Natural killer cell treated with Interleukin-12 subunit alpha and Interleukin-12 subunit beta and Interleukin-15 and Interleukin-18, amount 100 ng/mL, for 72 hours (primary cell): ENCODE results near the gene DDX39B. TPM values are rescaled to one million over a fixed set of nuclear protein-coding genes. Genes with fewer than 3 reads are reported as not detected.
"Not testable (repeated sequence)": the region's sequence is repeated elsewhere in the genome, so short reads cannot be mapped to it uniquely, and the experiment has no call there.

Experiments used
- ATAC-seq, 2 donors: fragments of 150-1000 bp; cut with Tn5 transposase in 1 of 2; sonication (Bioruptor Pico), chemical (Tn5 transposase) in 1 of 2; 2 replicates each; pipeline ENCODE4 v1.10.0; 2021
- DNase-seq: peaks from one replicate; pipeline ENCODE4 v3.0.0; 2022; ENCODE audit warnings: low spot score
- H3K27ac Mint-ChIP-seq, 2 donors: 1 replicate in 1 of 2; 2 replicates in 1 of 2; pipeline ENCODE4 v1.8.0; 2022; ENCODE audit warnings: mixed read lengths in 2 of 2, mild to moderate bottlenecking in 1 of 2, moderate library complexity in 1 of 2
- H3K27me3 Mint-ChIP-seq, 2 donors: 1 replicate in 1 of 2; 2 replicates in 1 of 2; pipeline ENCODE4 v1.8.0; 2022; ENCODE audit warnings: mixed read lengths in 2 of 2
- H3K36me3 Mint-ChIP-seq: one replicate; pipeline ENCODE4 v1.8.0; 2022; ENCODE audit warnings: mixed read lengths
- H3K4me1 Mint-ChIP-seq, 2 donors: 1 replicate in 1 of 2; 2 replicates in 1 of 2; pipeline ENCODE4 v1.8.0; 2022; ENCODE audit warnings: low read depth in 2 of 2, mixed read lengths in 2 of 2, mild to moderate bottlenecking in 1 of 2
- H3K4me3 Mint-ChIP-seq: one replicate; pipeline ENCODE4 v1.8.0; 2022; ENCODE audit warnings: mixed read lengths
- H3K9me3 Mint-ChIP-seq: 2 replicates; pipeline ENCODE4 v1.8.0; 2022; ENCODE audit warnings: mixed read lengths
- total RNA-seq, 2 donors: library from RNA; stranded (reverse); gene quantifications; one replicate each; pipeline ENCODE4 v1.2.3, GENCODE V29; 2022

The DDX39B gene
- total RNA-seq, 2 donors from 2014 or later, result 469 to 713 TPM

DNA sequence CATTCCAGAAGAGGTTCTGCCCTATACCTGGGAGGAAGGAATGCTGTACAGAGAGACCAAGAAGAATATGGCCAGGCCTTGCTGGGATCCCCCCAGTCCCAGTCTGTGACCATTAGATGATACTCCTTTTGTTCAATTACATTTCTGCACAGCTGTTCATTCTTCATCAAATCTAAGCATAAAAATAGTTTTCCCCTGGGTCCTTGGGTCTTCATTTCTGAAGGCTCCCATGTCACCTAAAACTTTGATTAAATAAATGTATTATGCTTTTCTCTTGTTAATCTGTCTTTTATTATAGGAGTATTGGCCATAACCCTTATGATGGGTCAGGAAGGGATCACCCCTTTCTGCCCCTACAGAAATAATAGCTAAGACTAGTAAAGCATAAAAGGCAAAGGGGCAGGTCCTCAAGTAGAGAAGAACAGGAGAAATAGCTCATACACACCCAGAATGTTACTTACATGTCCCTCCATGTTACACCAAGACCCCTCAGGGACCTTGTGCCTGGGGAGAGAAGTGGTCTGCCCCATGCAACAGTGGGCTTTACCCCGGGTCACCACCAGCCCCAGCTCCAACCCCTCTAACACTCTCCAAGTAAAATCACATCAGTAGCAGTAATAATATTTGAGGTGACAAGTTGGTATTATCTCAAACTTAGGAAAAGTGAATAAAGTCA is 28.2 kb upstream of the DDX39B start:
- Mint-ChIP-seq H3K36me3 (no peaks in the 10 kb centered on the region), H3K27ac (peak overlapping the region in 1 of 2 donors; percentile 88), H3K27me3 (no peaks in the 10 kb centered on the region), H3K4me3 (peak overlapping the region; percentile 69), H3K4me1 (peaks cover 70 to 79% of the 10 kb centered on the region in 2 donors), H3K9me3 (no peaks in the 10 kb centered on the region)
- ATAC-seq (no peak), DNase-seq (no peak)

DNA sequence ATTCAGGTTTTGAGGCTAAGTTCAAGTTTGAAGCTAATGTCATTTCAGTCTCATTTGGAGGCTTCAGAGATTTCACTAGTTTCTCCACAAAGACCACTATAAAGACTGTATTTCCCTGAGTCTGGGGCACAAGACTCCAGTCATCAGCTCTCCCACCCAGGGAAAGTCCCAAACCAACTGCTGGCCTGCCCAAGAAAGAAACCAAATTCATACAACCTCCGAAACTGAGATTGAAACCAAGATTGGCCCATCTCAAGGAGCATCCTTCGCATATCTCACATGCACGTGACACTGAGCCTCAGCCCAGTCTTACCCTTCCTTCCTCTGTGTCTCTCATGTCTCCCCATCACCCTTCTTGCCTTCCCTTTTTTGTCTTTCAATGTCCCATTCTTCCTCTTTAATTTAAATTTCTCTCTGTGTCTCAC is 26.7 kb upstream of the DDX39B start:
- Mint-ChIP-seq H3K27me3 (no peaks in the 10 kb centered on the region), H3K27ac (peak overlapping the region; percentile 87 to 88), H3K36me3 (peaks cover 4% of the 10 kb centered on the region), H3K9me3 (no peaks in the 10 kb centered on the region), H3K4me3 (peak overlapping the region; percentile 86), H3K4me1 (peaks cover 66 to 78% of the 10 kb centered on the region in 2 donors)
- peak; percentile 77 to 86 for ATAC-seq
- DNase-seq, result peak; percentile 88

DNA sequence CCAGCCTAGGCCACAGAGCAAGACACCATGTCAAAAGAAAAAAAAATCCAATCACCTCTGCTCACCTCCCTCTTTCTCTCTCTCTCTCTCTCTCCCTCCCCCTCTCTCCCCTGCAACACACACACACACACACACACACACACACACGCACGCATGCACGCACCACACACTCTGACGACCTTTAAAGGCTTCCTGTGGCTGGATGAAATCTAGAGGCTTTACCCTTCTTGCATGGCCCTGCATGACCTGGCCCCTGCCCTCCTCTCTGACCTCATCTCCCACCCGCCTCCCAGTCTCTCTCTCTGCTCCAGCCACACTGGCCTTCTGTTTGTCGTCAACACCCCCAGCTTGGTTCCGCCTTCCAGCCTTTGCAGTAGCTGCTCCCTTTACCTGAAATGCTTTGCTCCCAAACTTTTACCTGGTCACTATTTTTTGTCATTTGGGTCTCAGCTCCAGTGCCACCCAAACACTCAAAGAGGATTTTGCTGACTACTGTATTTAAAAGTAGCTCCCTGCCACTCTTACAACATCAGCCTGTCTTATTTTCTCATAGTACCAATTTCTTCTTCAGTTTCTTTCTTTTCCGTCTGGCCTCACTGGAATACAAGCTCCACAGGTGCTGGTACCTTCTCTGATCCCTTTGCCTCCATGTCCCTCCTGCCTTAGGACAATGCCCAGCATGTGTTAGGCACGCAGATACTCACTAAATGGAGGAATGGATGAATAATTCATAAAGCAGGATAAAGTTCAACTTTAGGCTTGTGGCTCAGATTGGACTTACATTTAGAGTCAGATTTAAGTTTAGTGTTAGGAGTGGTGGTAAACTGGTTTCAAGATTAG is 25.9 kb upstream of the DDX39B start:
- Mint-ChIP-seq H3K4me1 (peaks cover 65 to 76% of the 10 kb centered on the region in 2 donors), H3K27ac (peak overlapping the region; percentile 87 to 88), H3K36me3 (peaks cover 4% of the 10 kb centered on the region), H3K9me3 (no peaks in the 10 kb centered on the region), H3K4me3 (peak overlapping the region; percentile 86), H3K27me3 (no peaks in the 10 kb centered on the region)
- peak; percentile 28 to 52 for ATAC-seq
- no peak for DNase-seq

DNA sequence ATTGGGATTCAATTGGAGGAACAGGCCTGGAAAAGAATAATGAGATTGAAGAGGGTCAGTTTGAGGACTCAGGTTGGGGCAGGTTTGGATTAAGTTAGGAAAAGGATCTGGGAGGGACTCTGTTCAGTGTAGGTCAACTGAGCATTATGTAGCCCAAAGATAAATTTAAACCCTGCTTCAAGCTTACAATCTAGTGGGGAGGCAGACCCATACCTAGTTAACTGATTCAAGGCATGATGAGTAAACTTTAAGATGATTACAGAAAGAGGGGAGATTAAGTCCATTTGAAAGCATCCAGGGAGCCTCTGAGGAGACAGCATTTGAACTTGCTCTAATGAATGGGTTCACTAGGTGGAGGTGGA is 18.9 kb upstream of the DDX39B start:
- Mint-ChIP-seq H3K27ac (peak overlapping the region; percentile 94 to 95), H3K4me3 (peak overlapping the region; percentile 90), H3K9me3 (peaks cover 3% of the 10 kb centered on the region), H3K4me1 (peaks cover 71% of the 10 kb centered on the region in 2 donors), H3K27me3 (no peaks in the 10 kb centered on the region), H3K36me3 (peaks cover 17% of the 10 kb centered on the region)
- ATAC-seq, result no peak
- no peak for DNase-seq

DNA sequence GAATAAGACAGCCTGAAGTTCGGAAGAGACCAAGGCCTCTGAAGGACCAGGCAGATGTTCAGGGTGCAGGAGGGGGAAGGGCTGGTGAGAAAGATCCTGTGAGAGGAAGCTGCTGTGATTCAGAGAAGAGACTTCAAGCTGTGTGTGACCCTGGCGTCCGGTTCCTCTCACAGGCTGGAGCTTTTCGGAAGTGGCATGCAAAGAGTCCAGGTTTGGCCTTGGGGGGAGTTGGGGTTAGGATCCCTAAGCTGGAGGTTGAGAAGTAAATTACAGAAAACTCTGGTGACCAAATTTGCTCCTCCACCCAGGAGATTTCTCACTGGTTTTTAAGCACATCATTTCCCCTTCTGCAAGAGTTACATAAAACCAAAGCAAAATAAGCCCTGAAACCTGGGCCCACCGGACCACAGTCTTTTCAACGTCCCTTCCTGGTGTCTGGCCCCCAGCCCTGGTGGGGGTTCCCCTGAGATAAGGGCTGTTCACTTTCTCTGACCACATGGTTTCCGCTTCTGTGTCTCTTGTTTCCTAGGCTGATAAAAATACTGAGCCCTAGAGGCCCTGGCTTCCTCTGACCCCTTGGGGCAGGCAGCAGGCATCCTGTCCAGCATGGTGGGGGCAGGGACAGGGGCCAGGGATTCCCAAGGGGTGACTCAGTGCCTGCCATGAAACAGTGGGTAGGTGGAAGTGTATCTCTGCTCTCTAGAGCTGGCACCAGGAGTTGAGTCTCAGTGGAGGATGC is 18.3 kb upstream of the DDX39B start:
- Mint-ChIP-seq H3K9me3 (peaks cover 3% of the 10 kb centered on the region), H3K4me1 (peaks cover 65 to 66% of the 10 kb centered on the region in 2 donors), H3K27me3 (no peaks in the 10 kb centered on the region), H3K27ac (peak overlapping the region; percentile 94 to 95), H3K36me3 (peaks cover 17% of the 10 kb centered on the region), H3K4me3 (peak overlapping the region; percentile 90)
- ATAC-seq (peak; percentile 83 to 86), DNase-seq (peak; percentile 94)

DNA sequence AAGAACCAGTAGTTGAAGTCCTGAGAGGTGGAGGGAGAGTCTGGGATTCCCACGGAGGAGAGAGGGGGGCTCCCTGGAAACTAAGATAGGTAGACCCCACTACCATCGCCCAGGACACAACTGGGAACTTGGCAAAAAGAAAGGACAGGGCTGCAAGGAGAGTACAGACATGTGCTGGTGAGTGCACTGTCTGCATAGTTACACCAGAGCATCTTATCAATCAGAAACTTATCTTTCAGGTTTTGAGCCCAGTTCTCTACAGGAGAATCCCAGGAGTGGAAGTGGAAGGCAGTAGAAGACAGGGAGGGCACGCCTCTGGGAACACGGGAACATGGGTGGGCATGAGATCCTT is 17.8 kb upstream of the DDX39B start:
- H3K4me3 Mint-ChIP-seq, result peak overlapping the region; percentile 90
- H3K36me3 Mint-ChIP-seq, result peaks cover 17% of the 10 kb centered on the region
- H3K27me3 Mint-ChIP-seq, result no peaks in the 10 kb centered on the region
- H3K27ac Mint-ChIP-seq, result peak overlapping the region; percentile 94 to 95
- ATAC-seq, result peak; percentile 12 to 40
- H3K9me3 Mint-ChIP-seq, result peaks cover 3% of the 10 kb centered on the region
- peaks cover 62 to 63% of the 10 kb centered on the region in 2 donors for H3K4me1 Mint-ChIP-seq
- DNase-seq, result no peak

DNA sequence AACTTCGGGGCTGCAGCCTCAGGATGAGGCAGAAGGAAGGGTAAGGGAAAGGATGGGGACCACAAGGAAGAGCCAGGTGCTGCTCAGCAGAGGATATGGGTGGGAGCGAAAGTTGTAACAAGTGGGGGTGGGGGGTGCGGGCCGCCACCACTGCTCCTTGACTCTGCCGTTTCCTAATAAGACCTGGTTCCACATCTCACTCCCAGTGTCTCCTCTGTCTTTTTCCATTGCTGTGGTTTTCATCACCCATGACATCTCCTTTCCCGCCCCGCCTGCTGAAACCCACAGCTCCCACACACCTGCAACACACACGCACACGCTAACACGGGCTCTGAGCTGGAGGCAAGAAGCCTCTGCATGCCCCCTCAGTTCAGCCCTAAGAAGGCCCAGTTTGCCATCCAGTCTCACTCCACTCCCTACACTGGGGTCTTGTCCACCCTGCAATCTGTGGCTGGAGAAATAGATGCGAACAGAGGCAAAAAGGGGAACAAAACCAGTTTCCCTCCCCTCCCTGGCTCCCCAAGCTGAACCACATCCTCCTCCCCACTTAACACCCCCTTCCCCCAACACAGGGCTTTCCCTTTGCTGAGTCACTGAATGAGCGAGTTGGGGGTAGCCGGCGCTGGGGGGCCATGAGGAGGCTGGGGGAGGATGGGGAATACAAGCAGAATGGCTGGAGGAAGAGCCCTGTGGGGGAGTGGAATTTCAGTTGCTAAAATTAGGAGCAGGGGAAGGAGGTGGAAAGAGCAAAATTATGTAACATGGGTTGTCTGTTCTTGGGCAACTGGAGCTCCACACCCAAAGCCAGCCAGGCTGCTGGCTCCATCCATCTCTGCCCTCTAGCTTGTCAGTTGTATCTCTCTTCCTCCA is 17.1 kb upstream of the DDX39B start:
- peak overlapping the region; percentile 94 to 95 for H3K27ac Mint-ChIP-seq
- ATAC-seq (peak; percentile 75 to 77), DNase-seq (peak; percentile 92)
- H3K36me3 Mint-ChIP-seq, result peaks cover 16% of the 10 kb centered on the region
- H3K4me3 Mint-ChIP-seq, result peak overlapping the region; percentile 90
- no peaks in the 10 kb centered on the region for H3K27me3 Mint-ChIP-seq
- H3K4me1 Mint-ChIP-seq, result peaks cover 62 to 66% of the 10 kb centered on the region in 2 donors
- peaks cover 3% of the 10 kb centered on the region for H3K9me3 Mint-ChIP-seq

DNA sequence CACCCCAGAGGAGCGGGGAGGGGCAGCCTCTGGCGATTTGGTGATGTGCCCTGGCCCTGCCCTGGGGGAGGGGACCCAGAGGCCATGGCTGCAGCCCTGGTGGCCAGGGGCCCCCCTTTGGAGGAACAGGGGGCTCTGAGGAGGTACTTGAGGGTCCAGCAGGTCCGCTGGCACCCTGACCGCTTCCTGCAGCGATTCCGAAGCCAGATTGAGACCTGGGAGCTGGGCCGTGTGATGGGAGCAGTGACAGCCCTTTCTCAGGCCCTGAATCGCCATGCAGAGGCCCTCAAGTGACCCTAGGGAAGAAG is 16.5 kb upstream of the DDX39B start:
- Mint-ChIP-seq H3K4me3 (peak overlapping the region; percentile 90), H3K27me3 (no peaks in the 10 kb centered on the region), H3K4me1 (peaks cover 58 to 62% of the 10 kb centered on the region in 2 donors), H3K27ac (peak overlapping the region; percentile 94 to 95), H3K9me3 (peaks cover 3% of the 10 kb centered on the region), H3K36me3 (peaks cover 13% of the 10 kb centered on the region)
- no peak for DNase-seq
- no peak for ATAC-seq

DNA sequence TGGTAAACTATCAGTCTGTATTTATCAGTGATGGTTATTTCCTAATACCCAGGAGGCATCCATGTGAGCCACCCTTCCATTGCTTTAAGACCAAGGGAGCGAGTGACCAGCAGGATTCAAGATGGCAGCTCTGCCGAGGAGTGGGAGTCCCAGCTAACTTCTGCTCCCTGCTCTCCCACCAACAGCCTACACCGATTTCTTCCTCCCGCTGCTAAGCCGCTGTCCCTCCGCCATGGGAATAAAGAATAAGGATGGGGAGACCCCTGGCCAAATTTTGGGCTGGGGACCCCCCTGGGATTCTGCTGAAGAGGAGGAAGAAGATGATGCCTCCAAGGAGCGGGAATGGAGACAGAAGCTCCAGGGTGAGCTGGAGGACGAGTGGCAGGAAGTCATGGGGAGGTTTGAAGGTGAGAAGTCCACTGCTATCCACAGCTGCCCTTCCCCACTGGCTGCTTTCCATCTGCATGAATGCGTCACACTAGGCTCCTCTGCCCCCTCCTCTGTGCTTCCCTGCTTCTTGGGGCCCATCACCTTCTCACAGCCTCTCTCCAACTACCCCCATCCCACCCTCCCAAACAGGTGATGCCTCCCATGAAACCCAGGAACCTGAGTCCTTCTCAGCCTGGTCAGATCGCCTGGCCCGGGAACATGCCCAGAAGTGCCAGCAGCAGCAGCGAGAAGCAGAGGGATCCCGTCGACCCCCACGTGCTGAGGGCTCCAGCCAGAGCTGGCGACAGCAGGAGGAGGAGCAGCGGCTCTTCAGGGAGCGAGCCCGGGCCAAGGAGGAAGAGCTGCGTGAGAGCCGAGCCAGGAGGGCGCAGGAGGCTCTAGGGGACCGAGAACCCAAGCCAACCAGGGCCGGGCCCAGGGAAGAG is 15.9 kb upstream of the DDX39B start:
- Mint-ChIP-seq H3K27me3 (no peaks in the 10 kb centered on the region), H3K4me1 (peaks cover 53 to 56% of the 10 kb centered on the region in 2 donors), H3K36me3 (peaks cover 13% of the 10 kb centered on the region), H3K4me3 (peak overlapping the region; percentile 90), H3K27ac (peak overlapping the region; percentile 94 to 95), H3K9me3 (peaks cover 3% of the 10 kb centered on the region)
- DNase-seq, result no peak
- ATAC-seq, result no peak

DNA sequence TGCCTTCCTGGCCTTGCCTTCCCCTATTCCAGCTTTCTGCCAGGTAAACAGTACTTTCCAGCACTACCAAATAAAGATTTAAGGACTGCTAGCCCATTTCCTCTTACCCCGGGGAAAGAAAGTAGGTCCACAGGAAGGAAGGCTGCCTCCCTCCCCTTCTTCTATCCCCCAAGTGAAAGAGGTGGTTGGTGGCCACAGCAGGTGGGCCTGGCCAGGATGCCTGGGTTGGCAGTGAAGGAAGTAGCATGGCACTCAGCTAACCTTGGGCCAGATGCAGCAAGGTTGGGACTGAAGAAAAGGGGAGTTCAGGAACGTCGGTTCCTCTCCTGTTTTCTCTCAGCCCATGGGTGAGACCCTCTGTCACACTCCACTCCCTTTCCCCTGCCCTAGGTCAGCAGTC is 14.5 kb upstream of the DDX39B start:
- Mint-ChIP-seq H3K36me3 (peaks cover 7% of the 10 kb centered on the region), H3K27me3 (no peaks in the 10 kb centered on the region), H3K4me3 (peak overlapping the region; percentile 45), H3K4me1 (peaks cover 46 to 48% of the 10 kb centered on the region in 2 donors), H3K27ac (peak overlapping the region; percentile 94 to 95), H3K9me3 (peaks cover 3% of the 10 kb centered on the region)
- ATAC-seq, result no peak
- DNase-seq, result no peak

DNA sequence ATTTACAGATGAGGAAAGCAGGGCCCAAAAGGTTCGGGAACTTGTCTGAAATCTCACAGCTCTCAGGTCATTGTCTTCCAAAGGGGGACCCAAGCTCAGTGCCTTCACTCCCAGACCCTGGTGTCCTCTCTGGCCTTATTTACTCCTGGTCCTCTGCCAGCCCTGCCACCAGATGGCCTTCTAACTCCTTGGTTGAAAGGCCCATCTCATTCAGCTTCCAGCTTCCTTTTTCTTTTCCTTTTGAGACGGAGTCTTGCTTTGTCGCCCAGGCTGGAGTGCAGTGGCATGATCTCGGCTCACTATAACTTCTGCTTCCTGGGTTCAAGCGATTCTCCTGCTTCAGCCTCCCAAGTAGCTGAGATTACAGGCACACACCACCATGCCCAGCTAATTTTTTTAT is 9.6 kb upstream of the DDX39B start:
- peak; percentile 32 to 67 for ATAC-seq
- Mint-ChIP-seq H3K27ac (peak overlapping the region; percentile 61 to 82), H3K4me1 (peaks cover 30 to 33% of the 10 kb centered on the region in 2 donors), H3K4me3 (peak overlapping the region; percentile 49)
- H3K9me3 Mint-ChIP-seq, H3K27me3 Mint-ChIP-seq, H3K36me3 Mint-ChIP-seq: not testable (repeated sequence)
- peak; percentile 81 for DNase-seq

DNA sequence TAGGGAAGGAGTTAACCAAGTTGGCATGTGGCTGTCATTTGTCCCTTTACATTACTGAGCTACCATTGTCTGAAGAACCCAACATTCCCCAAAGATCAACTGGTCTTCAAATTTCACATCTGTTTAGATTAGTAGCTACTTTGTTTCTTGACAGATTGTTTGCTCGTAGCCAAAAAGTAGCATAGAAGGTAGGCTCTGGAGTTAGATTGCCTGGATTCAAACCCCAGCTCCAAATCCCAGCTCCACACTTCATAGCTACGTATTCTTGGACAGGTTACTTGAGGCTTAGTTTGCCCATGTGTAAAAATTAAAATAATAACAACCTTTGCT is 6.7 kb upstream of the DDX39B start:
- Mint-ChIP-seq H3K9me3 (no peaks in the 10 kb centered on the region), H3K4me1 (peaks cover 30% of the 10 kb centered on the region in 2 donors), H3K36me3 (no peaks in the 10 kb centered on the region), H3K4me3 (peak overlapping the region; percentile 99), H3K27me3 (no peaks in the 10 kb centered on the region), H3K27ac (peak overlapping the region; percentile 88 to 94)
- ATAC-seq (no peak), DNase-seq (no peak)
